H1 (cell line): ENCODE data around the gene CKS1B.

ENCODE experiments used
- CHD2 ChIP-seq: IDR thresholded peaks from 2 replicates; pipeline ENCODE4 v1.6.1; 2012; ENCODE audit warnings: low read length, improper control_type of control experiment
- CTCF ChIP-seq, 3 experiments: IDR thresholded peaks; 1 replicate in 2 of 3; 2 replicates in 1 of 3; pipeline versions ENCODE4 v1.5.1 to v1.6.1; 2011; ENCODE audit warnings: low read length in 3 of 3, mild to moderate bottlenecking in 3 of 3, inconsistent platforms in 2 of 3, low read depth in 1 of 3, moderate library complexity in 1 of 3; ENCODE audit not compliant: insufficient read depth in 1 of 3; ENCODE audit errors: control extremely low read depth in 1 of 3
- EP300 ChIP-seq, 2 experiments: IDR thresholded peaks; 1 replicate in 1 of 2; 2 replicates in 1 of 2; pipeline ENCODE4 v1.6.1; 2011 to 2012; ENCODE audit warnings: low read depth in 2 of 2, low read length in 2 of 2, mild to moderate bottlenecking in 2 of 2, borderline replicate concordance in 1 of 2, inconsistent platforms in 1 of 2, moderate library complexity in 1 of 2
- EZH2 ChIP-seq: fragments of 200-600 bp; sonication (generic); IDR thresholded peaks from 2 replicates; pipeline ENCODE4 v1.7.1; 2012; ENCODE audit warnings: low read depth, mild to moderate bottlenecking, moderate library complexity, low read length, inconsistent platforms; ENCODE audit not compliant: severe bottlenecking
- POLR2A ChIP-seq, 2 experiments: IDR thresholded peaks; 1 replicate in 1 of 2; 2 replicates in 1 of 2; pipeline ENCODE4 v1.6.1; 2011; ENCODE audit warnings: low read depth in 2 of 2, low read length in 2 of 2, mild to moderate bottlenecking in 2 of 2; ENCODE audit errors: control extremely low read depth in 1 of 2
- SRF ChIP-seq: IDR thresholded peaks from 2 replicates; pipeline ENCODE4 v1.6.1; 2011; ENCODE audit warnings: mild to moderate bottlenecking, low read depth, low read length, moderate library complexity
- TF ChIP-seq, protein P1 (sequence below): IDR thresholded peaks from 2 replicates; pipeline ENCODE4 v1.6.1; 2011; ENCODE audit warnings: low read length, improper control_type of control experiment

DNA sequence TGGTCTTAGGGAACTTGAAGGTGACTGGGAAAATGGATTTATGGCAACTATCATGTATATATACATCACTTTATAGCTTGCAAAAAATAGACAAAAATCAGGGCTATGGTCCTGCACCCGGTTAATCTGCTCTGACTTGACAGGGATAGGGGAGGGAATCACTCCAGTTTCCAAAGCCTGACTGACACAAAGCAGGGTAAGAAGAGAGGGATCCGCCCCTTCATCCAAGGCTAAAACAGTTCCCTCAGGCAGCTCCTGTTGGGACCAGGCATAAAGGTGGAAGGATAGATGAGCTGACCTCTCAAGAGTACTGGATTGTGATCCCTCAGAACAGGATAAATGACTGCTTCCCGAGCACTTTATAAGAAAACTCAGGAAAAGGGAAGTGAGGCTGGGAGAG, 19.9 kb upstream of the CKS1B start:
- TF ChIP-seq CTCF (IDR thresholded peaks at IDR 0.05; ENCODE audit: control extremely low read depth in 1 of 3, insufficient read depth in 1 of 3, low read depth in 1 of 3, low read length in 3 of 3) = no peak
- no peak for TF ChIP-seq EZH2
- TF ChIP-seq, protein P1, sequence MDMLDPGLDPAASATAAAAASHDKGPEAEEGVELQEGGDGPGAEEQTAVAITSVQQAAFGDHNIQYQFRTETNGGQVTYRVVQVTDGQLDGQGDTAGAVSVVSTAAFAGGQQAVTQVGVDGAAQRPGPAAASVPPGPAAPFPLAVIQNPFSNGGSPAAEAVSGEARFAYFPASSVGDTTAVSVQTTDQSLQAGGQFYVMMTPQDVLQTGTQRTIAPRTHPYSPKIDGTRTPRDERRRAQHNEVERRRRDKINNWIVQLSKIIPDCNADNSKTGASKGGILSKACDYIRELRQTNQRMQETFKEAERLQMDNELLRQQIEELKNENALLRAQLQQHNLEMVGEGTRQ = no peak
- no peak for TF ChIP-seq CHD2
- TF ChIP-seq POLR2A (IDR thresholded peaks at IDR 0.05; ENCODE audit: control extremely low read depth in 1 of 2, low read depth in 2 of 2, low read length in 2 of 2) = no peak
- TF ChIP-seq SRF = no peak
- TF ChIP-seq EP300 (IDR thresholded peaks at IDR 0.05; ENCODE audit: borderline replicate concordance in 1 of 2, low read depth in 2 of 2, low read length in 2 of 2) = no peak
